Measurements from ENCODE around the gene JARID2.

- TF ChIP-seq, protein P1, sequence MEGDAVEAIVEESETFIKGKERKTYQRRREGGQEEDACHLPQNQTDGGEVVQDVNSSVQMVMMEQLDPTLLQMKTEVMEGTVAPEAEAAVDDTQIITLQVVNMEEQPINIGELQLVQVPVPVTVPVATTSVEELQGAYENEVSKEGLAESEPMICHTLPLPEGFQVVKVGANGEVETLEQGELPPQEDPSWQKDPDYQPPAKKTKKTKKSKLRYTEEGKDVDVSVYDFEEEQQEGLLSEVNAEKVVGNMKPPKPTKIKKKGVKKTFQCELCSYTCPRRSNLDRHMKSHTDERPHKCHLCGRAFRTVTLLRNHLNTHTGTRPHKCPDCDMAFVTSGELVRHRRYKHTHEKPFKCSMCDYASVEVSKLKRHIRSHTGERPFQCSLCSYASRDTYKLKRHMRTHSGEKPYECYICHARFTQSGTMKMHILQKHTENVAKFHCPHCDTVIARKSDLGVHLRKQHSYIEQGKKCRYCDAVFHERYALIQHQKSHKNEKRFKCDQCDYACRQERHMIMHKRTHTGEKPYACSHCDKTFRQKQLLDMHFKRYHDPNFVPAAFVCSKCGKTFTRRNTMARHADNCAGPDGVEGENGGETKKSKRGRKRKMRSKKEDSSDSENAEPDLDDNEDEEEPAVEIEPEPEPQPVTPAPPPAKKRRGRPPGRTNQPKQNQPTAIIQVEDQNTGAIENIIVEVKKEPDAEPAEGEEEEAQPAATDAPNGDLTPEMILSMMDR (IDR thresholded peaks at IDR 0.05) = no peak
- no peak for TF ChIP-seq POLR2A (IDR thresholded peaks at IDR 0.05)
Measured at GRCh38 chr6:15335385-15335784, 89.5 kb downstream of the JARID2 start.
